AG09319 (cell line): ENCODE results near the gene ISOC1.

Experiments used
- DNase-seq: peaks from one replicate; pipeline ENCODE4 v3.0.0-alpha.2; 2010; ENCODE audit warnings: low read depth; ENCODE audit errors: extremely low read depth
- CTCF ChIP-seq: IDR thresholded peaks from 2 replicates; pipeline ENCODE4 v1.5.1; 2011; ENCODE audit warnings: low read depth, mild to moderate bottlenecking, inconsistent platforms, low read length, moderate library complexity

Gene ISOC1

GRCh38 chr5:129124608-129125007 is 30.1 kb downstream of the ISOC1 start:
- no peak for TF ChIP-seq CTCF
- DNase-seq, result no peak

GRCh38 chr5:129125819-129126218 is 31.3 kb downstream of the ISOC1 start:
- DNase-seq, result no peak
- TF ChIP-seq CTCF, result no peak

- TF ChIP-seq CTCF, result no peak
- no peak for DNase-seq
These were observed 39.0 kb downstream of the ISOC1 start for GRCh38 chr5:129133553-129133952.

GRCh38 chr5:129135633-129136032 is 41.1 kb downstream of the ISOC1 start:
- TF ChIP-seq CTCF, result no peak
- no peak for DNase-seq

- no peak for TF ChIP-seq CTCF
- no peak for DNase-seq
These were observed 43.1 kb downstream of the ISOC1 start for GRCh38 chr5:129137637-129138036.

- DNase-seq, result no peak
- TF ChIP-seq CTCF, result no peak
These were observed 46.5 kb downstream of the ISOC1 start for GRCh38 chr5:129141078-129141477.

GRCh38 chr5:129141696-129142095 is 47.1 kb downstream of the ISOC1 start:
- DNase-seq, result no peak
- TF ChIP-seq CTCF, result no peak
